ENCODE results near the gene NTRK1.

Gene NTRK1

GRCh38 chr1:156927215-156928042 lies 66.8 kb downstream of the NTRK1 start:
- no peak overlapping the region for H3K4me3 ChIP-seq (ENCODE audit: low read depth, low read length)
- peak; percentile 59 for TF ChIP-seq CTCF (IDR thresholded peaks at IDR 0.05; ENCODE audit: borderline replicate concordance, insufficient read depth, low read depth, low read length)

- no peak for TF ChIP-seq CTCF (IDR thresholded peaks at IDR 0.05; ENCODE audit: borderline replicate concordance, insufficient read depth, low read depth, low read length)
- H3K4me3 ChIP-seq (ENCODE audit: low read depth, low read length) = no peak overlapping the region
These were observed 67.5 kb downstream of the NTRK1 start for GRCh38 chr1:156928043-156928602.

- no peak overlapping the region for H3K4me3 ChIP-seq (ENCODE audit: low read depth, low read length)
- no peak for TF ChIP-seq CTCF (IDR thresholded peaks at IDR 0.05; ENCODE audit: borderline replicate concordance, insufficient read depth, low read depth, low read length)
These were observed 69.1 kb downstream of the NTRK1 start for GRCh38 chr1:156929596-156930238.

- no peak for TF ChIP-seq CTCF (IDR thresholded peaks at IDR 0.05; ENCODE audit: borderline replicate concordance, insufficient read depth, low read depth, low read length)
These were observed 69.8 kb downstream of the NTRK1 start for GRCh38 chr1:156930483-156930882.

More at GRCh38 chr1:156930483-156930882, 69.8 kb downstream of the NTRK1 start:
- H3K4me3 ChIP-seq (ENCODE audit: low read depth, low read length) = no peak overlapping the region

All from GM12875 (cell line).